Activated CD4-positive, CD25-positive, alpha-beta regulatory T cell treated with anti-CD3 and anti-CD28 coated beads, Interleukin-2, amount 50 U/mL, for 24 hours (primary cell): ENCODE data around the gene FYCO1.
"Not testable (repeated sequence)": the region's sequence is repeated elsewhere in the genome, so short reads cannot be mapped to it uniquely, and the experiment has no call there.

Experiments
- ATAC-seq, 2 donors: fragments of 150-1000 bp; cut with Tn5 transposase; one replicate each; pipeline ENCODE4 v1.10.0; 2021; ENCODE audit warnings: mild to moderate bottlenecking in 1 of 2, moderate library complexity in 1 of 2

The FYCO1 gene

DNA sequence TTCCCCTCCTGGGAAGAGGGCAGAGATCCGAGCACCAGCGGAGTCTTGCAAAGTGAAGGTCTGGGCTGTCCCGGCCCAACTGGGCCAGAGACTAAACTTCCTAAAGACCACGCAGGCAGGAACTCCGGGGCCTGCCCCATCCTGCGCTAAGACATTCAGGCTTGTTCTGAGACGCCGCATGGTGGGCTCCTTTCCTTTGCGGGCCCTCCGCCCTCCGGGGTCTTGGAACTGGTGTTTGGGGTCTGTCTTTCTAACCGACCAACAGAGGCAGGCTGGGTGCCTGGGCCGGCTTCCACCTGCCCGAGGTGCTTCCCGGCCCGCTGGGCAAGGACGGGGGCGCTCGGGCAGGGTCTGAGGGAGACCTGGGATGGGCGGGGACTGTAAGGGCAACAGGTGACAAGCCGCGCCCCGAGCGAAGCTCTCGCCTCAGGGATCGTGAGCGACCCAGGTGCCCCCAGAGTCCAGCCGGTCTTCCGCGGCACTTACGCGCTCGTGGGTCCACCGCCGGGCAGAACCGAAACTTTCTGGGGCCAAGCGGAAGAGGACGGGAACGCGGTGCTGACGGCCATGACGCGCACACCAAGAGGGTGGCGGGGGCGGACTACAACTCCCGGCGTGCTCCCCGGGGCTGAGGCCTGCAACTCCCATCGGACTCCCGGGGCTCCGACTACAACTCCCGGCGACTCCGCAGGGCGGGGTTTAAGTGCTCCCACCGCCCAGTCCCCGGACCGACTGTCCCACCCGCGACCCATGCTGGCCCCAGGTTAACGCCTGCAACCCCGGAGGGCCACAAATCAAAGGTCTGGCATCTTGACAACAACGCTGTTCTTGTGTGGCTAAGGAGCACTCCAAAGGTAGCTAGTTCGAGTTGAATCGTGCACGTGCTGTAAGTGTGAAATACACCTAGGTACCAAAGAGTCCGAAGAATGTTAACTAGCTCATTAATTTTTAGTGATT, at the start of gene FYCO1:
Gene FYCO1 (minus strand): TSS at position 589 of the 957 bp plus-strand sequence. CDS start 10,914 bp downstream, outside the sequence.
- ATAC-seq: peak; percentile 88 to 92

DNA sequence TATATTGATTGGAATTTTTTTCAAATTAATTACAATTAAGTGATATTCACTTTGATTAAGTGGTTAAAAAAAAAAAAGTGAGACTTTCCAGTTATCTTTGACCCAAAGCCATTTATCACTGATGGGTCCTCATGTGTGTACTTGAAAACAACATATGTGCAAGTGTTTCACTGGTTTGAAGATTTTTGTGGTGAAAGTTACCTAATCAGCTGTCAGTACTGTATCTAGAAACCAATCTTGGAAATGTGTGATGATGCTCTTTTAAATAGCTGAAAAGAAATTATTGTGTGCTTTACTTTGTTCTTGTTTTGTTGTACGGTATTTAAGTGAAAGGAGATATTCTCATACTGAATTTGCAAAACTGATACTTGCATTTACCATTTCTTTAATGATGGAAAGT, 43.3 kb upstream of the FYCO1 start:
- ATAC-seq: no peak

DNA sequence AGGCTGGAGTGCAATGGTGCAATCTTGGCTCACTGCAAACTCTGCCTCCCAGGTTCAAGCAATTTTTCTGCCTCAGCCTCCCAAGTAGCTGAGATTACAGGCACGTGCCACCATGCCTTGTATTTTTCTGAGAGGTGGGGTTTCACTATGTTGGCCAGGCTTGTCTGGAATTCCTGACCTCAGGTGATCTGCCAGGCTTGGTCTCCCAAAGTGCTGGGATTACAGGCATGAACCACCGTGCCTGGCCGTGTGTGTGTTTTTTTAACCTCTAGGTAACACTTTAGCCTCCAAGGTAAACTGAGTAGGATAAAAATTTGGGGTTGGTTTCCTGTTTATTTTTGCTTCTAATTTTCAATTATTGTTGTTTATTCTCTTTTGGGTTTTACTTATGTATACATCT, 42.4 kb upstream of the FYCO1 start:
- not testable (repeated sequence) for ATAC-seq

GRCh38 chr3:46036191-46036590, 40.6 kb upstream of the FYCO1 start:
- ATAC-seq: no peak

- no peak for ATAC-seq
Measured at GRCh38 chr3:46031747-46032146, 36.1 kb upstream of the FYCO1 start.

DNA sequence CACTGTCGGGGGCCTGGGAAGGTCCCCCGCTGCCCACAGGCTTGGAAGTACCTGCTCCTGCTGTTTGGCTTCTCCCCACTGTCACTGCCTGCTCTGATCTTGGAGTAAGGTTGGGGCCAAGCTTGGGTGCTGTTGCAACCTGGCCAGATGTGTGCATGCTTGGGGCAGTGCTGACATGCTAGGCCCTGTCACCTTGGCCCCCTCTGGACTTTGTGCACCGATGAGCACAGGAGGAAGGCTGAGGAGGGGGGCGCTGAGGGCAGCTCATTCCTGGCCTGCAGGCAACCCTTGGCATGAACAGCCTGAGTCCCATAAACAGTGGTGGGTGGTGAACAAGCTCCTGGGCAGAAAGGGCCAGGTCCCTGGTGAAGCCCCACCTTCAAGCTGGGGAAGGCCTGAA, 35.6 kb upstream of the FYCO1 start:
- ATAC-seq: no peak

DNA sequence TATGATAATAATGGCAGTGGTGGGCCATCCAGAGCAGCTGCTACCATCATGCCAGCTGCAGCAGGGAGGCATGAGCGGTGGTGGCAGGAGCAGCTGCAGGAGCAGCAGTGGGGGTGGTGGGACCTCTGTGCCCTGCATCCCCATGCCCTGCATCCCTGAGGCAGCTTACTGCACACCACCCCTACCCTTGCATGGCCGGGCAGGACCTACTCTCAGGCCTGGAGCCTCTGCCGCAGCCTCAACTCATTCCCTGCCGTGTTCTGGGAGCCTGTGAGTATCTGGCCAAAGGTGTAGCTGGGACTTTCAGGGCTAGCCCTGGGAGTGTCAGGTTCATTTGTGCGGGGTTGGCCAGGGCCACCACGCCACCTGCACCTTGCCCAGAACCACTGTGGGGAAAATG, 35.0 kb upstream of the FYCO1 start:
- no peak for ATAC-seq

DNA sequence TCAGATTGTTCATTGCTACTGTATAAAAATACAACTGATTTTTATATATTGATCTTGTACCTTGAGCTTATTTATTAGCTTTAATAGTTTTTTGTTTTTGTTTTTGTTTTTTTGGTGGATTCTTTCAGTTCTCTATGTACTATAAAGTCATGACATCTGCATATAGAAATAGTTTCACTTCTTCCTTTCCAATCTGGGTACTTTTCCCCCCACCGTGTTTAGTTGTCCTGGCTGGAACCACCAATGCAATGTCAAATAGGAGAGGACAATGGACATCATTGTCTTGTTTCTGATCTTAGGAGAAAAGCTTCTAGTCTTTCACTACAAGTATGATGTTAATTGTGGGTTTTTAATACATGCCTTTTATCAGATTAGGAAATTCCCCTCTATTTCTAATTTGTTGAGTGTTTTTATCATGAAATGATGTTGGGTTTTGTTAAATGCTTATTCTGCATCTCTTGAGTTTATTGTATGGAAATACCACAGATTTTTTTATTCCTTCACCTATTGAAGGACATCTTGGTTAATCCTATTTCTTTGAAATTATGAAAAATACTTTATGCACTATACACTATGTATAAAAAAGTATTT, 34.4 kb upstream of the FYCO1 start:
- no peak for ATAC-seq

DNA sequence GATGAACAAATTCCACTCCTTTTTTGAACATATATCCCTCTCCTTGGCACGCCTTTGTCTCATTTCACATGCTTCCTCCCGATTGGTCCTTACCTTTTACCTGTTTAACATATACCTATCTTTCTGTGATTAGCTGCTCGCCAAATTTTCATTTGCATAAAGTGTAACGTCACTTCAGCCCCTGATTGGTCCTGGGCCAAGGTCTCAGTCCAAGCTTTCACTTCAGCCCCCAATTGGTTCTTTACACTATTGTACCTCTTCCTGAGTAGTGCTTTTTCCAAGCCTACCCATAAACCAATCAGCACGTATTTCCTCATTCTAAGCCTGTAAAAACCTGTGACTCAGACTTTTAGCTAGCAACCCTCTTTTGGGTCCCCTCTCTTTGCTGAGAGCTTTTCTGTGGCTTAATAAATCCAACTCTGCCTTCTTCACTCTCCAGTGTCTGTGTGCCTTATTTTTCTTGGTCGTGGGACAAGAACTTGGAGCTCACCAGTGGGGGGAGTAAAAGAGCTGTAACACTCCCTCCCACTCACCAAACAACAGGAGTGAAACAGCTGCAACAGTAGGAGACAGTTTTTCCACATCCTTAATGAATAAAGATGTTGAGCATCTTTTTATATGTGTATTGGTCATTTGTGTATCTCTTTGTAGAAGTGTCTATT, 32.2 kb upstream of the FYCO1 start:
- no peak for ATAC-seq

GRCh38 chr3:46027021-46027705, 31.5 kb upstream of the FYCO1 start, which contains the start of gene XCR1:
TSS of gene XCR1 (minus strand) at chr3:46027483. CDS start at chr3:46021947, 5,536 bp downstream.
- ATAC-seq: no peak

DNA sequence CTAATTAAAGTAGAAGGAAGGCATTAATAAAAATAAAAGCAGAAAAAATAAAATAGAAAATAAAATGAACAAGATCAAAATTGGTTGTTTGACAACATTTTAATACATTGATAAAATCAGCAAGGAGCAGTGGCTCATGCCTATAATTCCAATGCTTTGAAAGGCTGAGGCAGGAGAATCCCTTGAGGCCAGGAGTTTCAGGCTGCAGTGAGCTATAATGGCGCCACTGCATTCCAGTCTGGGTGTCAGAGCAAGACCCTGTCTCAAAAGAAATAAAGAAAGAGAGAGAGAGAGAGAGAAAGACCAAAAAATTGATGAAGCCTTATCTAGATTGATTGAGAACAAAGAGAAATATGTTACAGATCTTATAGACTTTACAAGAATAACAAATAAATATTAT, 29.5 kb upstream of the FYCO1 start:
- no peak for ATAC-seq

DNA sequence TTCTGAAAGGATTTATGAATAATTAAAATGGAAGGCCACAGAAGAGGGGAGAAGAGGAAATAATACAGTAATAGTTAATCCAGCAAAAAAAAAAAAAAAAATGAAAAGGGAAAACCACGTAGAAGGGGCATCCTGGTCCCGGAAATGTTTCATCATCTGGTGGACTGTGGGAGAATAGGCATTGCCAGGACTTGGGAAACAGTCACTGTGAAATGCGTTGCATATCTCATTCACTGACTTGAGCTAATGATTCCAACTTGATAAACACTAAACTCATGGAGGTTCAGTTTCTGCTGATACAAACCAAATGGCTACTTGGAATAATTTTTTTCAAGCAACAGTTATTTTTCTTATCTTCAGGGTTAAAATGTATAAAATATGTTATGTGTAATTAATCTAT, 28.5 kb upstream of the FYCO1 start:
- no peak for ATAC-seq

DNA sequence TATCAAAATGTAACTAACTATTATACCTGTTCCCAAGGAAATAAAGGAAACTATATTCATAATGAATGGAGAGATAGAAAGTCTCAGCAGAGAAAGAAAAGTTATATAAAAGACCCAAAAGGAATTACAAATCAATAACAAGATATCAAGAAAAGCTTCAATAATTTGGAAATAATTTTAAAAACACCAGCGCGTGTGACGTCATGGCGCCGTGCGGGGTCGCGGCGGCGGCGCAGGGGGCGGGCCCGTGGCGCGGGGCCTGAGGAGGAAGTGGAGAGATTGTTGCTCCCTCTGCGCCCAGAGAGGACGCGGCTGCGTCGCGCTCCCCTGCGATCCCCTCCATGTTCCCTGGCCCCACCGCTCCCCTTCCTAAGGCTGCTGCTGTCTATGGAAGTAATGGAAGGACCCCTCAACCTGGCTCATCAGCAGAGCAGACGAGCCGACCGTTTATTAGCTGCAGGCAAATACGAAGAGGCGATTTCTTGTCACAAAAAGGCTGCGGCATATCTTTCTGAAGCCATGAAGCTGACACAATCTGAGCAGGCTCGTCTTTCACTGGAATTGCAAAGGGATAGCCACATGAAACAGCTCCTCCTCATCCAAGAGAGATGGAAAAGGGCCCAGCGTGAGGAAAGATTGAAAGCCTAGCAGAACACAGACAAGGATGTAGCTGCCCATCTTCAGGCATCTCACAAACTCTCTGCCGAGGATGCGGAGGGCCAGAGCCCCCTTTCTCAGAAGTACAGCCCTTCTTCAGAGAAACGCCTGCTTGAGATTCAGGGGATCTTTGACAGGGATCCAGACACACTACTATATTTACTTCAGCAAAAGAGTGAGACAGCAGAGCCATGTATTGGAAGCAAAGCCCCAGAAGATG, 27.5 kb upstream of the FYCO1 start:
- no peak for ATAC-seq

GRCh38 chr3:46021516-46021915, 25.9 kb upstream of the FYCO1 start:
- ATAC-seq: no peak

- ATAC-seq: no peak
Measured at GRCh38 chr3:46020766-46021510, 25.3 kb upstream of the FYCO1 start.

- no peak for ATAC-seq
Measured at GRCh38 chr3:46019707-46020106, 24.1 kb upstream of the FYCO1 start.

- ATAC-seq: no peak
Measured at GRCh38 chr3:46017720-46018119, 22.1 kb upstream of the FYCO1 start.

DNA sequence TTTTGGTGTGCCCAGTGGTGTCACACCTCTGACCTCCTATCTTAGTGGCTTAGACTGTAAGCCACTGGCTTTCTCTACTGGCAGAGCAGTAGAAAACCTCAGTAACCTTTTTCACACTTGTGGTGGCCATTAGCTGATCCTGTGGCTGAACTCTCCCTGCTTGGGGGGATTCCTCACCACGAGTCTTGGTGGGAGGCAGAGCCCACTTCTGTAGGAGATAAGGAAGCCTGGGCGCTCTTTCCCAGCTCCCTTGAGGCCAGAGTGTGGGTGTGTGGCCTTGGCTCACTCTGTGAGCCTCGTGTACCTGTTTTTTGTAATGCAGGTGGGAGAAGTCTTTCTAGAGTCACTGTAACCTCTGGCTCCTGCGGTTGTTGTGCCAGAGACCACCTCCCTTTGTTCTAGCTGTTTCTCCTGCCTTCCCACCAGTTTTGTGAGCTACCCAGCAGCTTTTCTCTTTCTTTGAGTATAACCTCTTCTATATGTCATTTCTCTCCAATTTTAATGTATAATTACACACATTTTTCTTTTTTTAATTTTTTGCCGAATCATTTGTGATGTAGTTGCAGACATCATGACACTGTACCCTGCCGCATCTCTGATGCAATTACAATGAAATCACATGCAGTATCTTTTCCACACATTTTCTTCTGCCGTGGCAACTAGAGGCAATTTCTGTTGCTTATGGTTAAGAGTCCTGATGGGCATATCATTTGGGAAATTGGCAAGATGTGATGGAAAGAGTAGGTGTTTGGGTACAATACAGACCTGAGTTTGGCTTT, 17.9 kb upstream of the FYCO1 start:
- ATAC-seq: no peak

DNA sequence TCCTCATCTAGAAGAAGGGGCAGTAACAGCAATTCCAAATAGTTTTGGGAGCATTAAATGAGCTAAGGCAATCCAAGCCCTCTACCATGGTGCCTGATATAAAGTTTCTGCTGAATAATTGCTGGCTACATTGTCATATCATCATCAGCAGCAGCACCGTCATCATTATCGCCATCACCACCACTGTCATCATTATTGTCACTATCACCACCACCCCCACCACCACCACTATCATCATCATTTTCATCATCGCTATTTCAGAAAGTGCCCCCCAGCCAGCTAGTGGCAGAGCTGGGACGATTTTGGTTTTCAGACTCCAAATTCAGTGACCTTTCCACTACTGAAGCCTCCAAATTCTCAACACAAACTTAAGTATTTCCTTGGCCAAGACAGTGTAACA, 16.6 kb upstream of the FYCO1 start:
- ATAC-seq: no peak

- ATAC-seq: peak; percentile 81 to 84
Measured at GRCh38 chr3:46010519-46011113, 15.0 kb upstream of the FYCO1 start.
